Fibroblast of lung (primary cell): Measurements from ENCODE around the gene OBSCN. TPM values are rescaled to one million over a fixed set of nuclear protein-coding genes. Genes with fewer than 3 reads are reported as not detected.

Experiments used
- DNase-seq, 2 donors: peaks; one replicate each; pipeline versions ENCODE4 v3.0.0 to v3.0.0-alpha.2; 2010; ENCODE audit warnings: low read depth in 2 of 2
- H2AFZ ChIP-seq: 2 replicates; pipeline ENCODE4 v1.5.1; 2012; ENCODE audit warnings: low read length, control low read depth, inconsistent platforms
- H3K27ac ChIP-seq: 2 replicates; pipeline ENCODE4 v1.5.1; 2011; ENCODE audit warnings: low read length, control low read depth; ENCODE audit not compliant: insufficient read depth
- H3K27me3 ChIP-seq: 2 replicates; pipeline ENCODE4 v1.5.1; 2011; ENCODE audit warnings: mild to moderate bottlenecking, low read length; ENCODE audit not compliant: control insufficient read depth, insufficient read depth
- H3K36me3 ChIP-seq: 2 replicates; pipeline ENCODE4 v1.5.1; 2011; ENCODE audit warnings: low read length; ENCODE audit not compliant: control insufficient read depth, insufficient read depth
- H3K4me1 ChIP-seq: 2 replicates; pipeline ENCODE4 v1.5.1; 2011; ENCODE audit warnings: low read length; ENCODE audit not compliant: control insufficient read depth, insufficient read depth; ENCODE audit errors: extremely low read depth
- H3K4me2 ChIP-seq: 2 replicates; pipeline ENCODE4 v1.5.1; 2011; ENCODE audit warnings: low read length, control low read depth; ENCODE audit not compliant: insufficient read depth; ENCODE audit errors: extremely low read depth
- H3K4me3 ChIP-seq, 4 experiments: fragments of 200-600 bp in 1 of 4; sonication (generic) in 1 of 4; replicated peaks in 1 of 4; 2 replicates each; pipeline ENCODE4 v1.5.1; 2011 to 2016; ENCODE audit warnings: low read length in 4 of 4, low read depth in 3 of 4, mild to moderate bottlenecking in 3 of 4, control low read depth in 2 of 4, inconsistent platforms in 1 of 4, mixed read lengths in 1 of 4; ENCODE audit not compliant: insufficient read depth in 1 of 4; ENCODE audit errors: control extremely low read depth in 1 of 4
- H3K79me2 ChIP-seq: 2 replicates; pipeline ENCODE4 v1.5.1; 2012; ENCODE audit warnings: mild to moderate bottlenecking, low read length, inconsistent platforms; ENCODE audit not compliant: control insufficient read depth, insufficient read depth
- H3K9ac ChIP-seq: 2 replicates; pipeline ENCODE4 v1.5.1; 2011; ENCODE audit warnings: mild to moderate bottlenecking, low read length, control low read depth; ENCODE audit not compliant: insufficient read depth
- H3K9me3 ChIP-seq: 2 replicates; pipeline ENCODE4 v1.5.1; 2012; ENCODE audit warnings: low read depth, low read length; ENCODE audit not compliant: control insufficient read depth, insufficient read depth
- H4K20me1 ChIP-seq: 2 replicates; pipeline ENCODE4 v1.5.1; 2011; ENCODE audit warnings: low read length; ENCODE audit not compliant: control insufficient read depth, insufficient read depth; ENCODE audit errors: extremely low read depth
- EZH2 ChIP-seq: IDR thresholded peaks from 2 replicates; pipeline ENCODE4 v1.5.1; 2012; ENCODE audit warnings: low read length, control low read depth, mild to moderate bottlenecking; ENCODE audit errors: missing control alignments
- polyA plus RNA-seq, 2 donors: library from polyadenylated mRNA; depleted of rRNA in 1 of 2; stranded (reverse) in 1 of 2; unstranded in 1 of 2; fragments of >200 nt; gene quantifications; 2 replicates each; pipeline ENCODE4 v1.2.1, GENCODE V29; 2011 to 2012; ENCODE audit warnings: missing spikeins in 1 of 2
- total RNA-seq: library from RNA; depleted of rRNA; stranded (reverse); fragments of >200 nt; gene quantifications from 2 replicates; pipeline ENCODE4 v1.2.1, GENCODE V29; 2014
- TF ChIP-seq, protein P1 (sequence below), 2 donors: IDR thresholded peaks in 1 of 2; conservative IDR thresholded peaks in 1 of 2; 1 replicate in 1 of 2; 2 replicates in 1 of 2; pipeline ENCODE4 v1.5.1; 2011 to 2012; ENCODE audit warnings: low read length in 2 of 2, control low read depth in 1 of 2, inconsistent platforms in 1 of 2, low read depth in 1 of 2, mild to moderate bottlenecking in 1 of 2

Gene OBSCN
- total and polyA plus RNA-seq, 2 donors (not counting 1 experiment from before 2014, with no cell fraction given): 0.87 to 16.8 TPM

DNA sequence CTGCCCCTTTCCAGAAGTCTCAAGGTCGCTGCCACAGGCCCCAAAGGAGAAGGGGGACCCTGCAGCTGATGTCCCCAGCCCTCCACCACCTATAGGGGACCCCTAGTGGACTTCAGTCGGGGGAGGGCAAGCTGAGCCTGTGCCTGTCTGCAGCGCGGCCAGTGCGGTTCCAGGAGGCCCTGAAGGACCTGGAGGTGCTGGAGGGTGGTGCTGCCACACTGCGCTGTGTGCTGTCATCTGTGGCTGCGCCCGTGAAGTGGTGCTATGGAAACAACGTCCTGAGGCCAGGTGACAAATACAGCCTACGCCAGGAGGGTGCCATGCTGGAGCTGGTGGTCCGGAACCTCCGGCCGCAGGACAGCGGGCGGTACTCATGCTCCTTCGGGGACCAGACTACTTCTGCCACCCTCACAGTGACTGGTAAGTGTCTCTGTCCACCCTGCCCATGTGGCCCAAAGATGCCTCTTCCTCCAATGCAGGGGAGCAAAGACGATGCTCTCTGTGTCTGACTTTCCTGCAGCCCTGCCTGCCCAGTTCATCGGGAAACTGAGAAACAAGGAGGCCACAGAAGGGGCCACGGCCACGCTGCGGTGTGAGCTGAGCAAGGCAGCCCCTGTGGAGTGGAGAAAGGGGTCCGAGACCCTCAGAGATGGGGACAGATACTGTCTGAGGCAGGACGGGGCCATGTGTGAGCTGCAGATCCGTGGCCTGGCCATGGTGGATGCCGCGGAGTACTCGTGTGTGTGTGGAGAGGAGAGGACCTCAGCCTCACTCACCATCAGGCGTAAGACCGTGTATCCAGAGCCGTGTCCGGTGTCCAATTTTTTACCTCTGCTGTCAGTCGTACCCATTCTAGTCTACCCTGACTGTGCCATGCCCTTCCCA is 79.9 kb downstream of the OBSCN start:
- no peak overlapping the region for H3K4me2 ChIP-seq
- H3K79me2 ChIP-seq: no peaks in the 10 kb centered on the region
- no peaks in the 10 kb centered on the region for H3K9me3 ChIP-seq
- TF ChIP-seq, protein P1, sequence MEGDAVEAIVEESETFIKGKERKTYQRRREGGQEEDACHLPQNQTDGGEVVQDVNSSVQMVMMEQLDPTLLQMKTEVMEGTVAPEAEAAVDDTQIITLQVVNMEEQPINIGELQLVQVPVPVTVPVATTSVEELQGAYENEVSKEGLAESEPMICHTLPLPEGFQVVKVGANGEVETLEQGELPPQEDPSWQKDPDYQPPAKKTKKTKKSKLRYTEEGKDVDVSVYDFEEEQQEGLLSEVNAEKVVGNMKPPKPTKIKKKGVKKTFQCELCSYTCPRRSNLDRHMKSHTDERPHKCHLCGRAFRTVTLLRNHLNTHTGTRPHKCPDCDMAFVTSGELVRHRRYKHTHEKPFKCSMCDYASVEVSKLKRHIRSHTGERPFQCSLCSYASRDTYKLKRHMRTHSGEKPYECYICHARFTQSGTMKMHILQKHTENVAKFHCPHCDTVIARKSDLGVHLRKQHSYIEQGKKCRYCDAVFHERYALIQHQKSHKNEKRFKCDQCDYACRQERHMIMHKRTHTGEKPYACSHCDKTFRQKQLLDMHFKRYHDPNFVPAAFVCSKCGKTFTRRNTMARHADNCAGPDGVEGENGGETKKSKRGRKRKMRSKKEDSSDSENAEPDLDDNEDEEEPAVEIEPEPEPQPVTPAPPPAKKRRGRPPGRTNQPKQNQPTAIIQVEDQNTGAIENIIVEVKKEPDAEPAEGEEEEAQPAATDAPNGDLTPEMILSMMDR (conservative IDR thresholded peaks at IDR 0.05 in 1 of 2, IDR thresholded peaks at IDR 0.05 in 1 of 2; ENCODE audit: low read depth in 1 of 2, low read length in 2 of 2): no peak
- TF ChIP-seq EZH2: no peak
- H3K4me1 ChIP-seq: no peaks in the 10 kb centered on the region
- DNase-seq: no peak
- no peaks in the 10 kb centered on the region for H4K20me1 ChIP-seq
- no peak overlapping the region for H3K9ac ChIP-seq
- no peaks in the 10 kb centered on the region for H3K27me3 ChIP-seq
- no peaks in the 10 kb centered on the region for H3K36me3 ChIP-seq
- no peak overlapping the region for H2AFZ ChIP-seq
- no peak overlapping the region for H3K4me3 ChIP-seq
- no peak overlapping the region for H3K27ac ChIP-seq

DNA sequence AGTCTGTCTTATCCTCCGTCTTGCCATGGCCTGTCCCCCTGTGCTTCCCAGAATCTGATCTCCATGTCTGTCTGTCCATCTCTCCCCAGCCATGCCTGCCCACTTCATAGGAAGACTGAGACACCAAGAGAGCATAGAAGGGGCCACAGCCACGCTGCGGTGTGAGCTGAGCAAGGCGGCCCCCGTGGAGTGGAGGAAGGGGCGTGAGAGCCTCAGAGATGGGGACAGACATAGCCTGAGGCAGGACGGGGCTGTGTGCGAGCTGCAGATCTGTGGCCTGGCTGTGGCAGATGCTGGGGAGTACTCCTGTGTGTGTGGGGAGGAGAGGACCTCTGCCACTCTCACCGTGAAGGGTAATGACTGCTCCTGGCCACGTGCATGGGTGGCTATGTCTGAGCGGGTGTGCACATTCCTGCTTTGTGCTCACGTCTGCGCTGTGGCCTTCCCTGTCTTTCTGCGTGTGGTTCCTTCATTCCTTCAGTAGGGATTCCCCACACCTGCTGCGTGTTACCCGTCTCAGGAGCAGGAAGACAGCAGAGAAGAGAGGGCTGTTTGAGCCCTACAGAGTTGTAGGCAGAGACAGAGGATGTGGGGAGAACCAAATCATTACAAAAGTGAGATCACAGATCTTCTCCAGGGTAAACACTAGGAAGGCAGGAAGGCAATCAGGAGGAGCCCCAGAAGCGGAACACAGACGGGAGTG is 80.8 kb downstream of the OBSCN start:
- Histone ChIP-seq H3K4me2 (no peak overlapping the region), H3K9me3 (no peaks in the 10 kb centered on the region), H3K9ac (no peak overlapping the region), H2AFZ (no peak overlapping the region), H4K20me1 (no peaks in the 10 kb centered on the region), H3K36me3 (no peaks in the 10 kb centered on the region), H3K27me3 (no peaks in the 10 kb centered on the region), H3K4me3 (no peak overlapping the region), H3K79me2 (no peaks in the 10 kb centered on the region), H3K27ac (no peak overlapping the region), H3K4me1 (no peaks in the 10 kb centered on the region)
- no peak for TF ChIP-seq EZH2
- TF ChIP-seq, protein P1 (conservative IDR thresholded peaks at IDR 0.05 in 1 of 2, IDR thresholded peaks at IDR 0.05 in 1 of 2; ENCODE audit: low read depth in 1 of 2, low read length in 2 of 2): no peak
- no peak for DNase-seq

DNA sequence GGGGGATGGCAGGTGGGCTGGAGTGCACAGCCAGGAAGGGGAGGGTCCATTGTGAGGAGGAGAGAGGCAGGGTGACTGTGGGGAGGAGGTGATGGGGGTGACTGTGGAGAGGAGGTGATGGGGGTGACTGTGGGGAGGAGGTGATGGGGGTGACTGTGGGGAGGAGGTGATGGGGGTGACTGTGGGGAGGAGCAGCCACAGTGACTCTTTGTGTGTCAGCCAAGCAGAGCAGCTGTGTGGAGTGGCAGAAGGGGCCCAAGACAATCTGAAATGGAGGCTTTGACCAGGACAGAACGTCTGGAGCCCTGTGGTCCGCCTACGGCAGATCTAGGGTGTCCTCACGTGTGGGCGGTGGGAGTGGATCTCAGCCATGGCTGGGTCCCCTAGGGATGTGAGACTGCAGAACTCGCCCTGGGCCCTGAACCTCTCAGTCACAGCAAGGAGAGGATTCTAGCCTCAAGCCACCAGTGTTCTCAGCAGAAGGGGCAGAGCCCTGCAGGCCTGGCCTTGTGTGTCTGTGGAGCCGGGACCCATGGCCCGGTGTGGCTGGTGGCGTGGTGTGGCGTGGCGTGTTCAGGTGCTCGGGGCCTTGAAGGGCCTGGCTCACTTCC is 81.5 kb downstream of the OBSCN start:
- H3K9ac ChIP-seq: no peak overlapping the region
- H3K27ac ChIP-seq: no peak overlapping the region
- no peaks in the 10 kb centered on the region for H4K20me1 ChIP-seq
- no peaks in the 10 kb centered on the region for H3K9me3 ChIP-seq
- H3K4me1 ChIP-seq: no peaks in the 10 kb centered on the region
- no peak overlapping the region for H3K4me2 ChIP-seq
- H3K36me3 ChIP-seq: no peaks in the 10 kb centered on the region
- no peak for DNase-seq
- H3K27me3 ChIP-seq: no peaks in the 10 kb centered on the region
- no peak for TF ChIP-seq EZH2
- TF ChIP-seq, protein P1 (conservative IDR thresholded peaks at IDR 0.05 in 1 of 2, IDR thresholded peaks at IDR 0.05 in 1 of 2; ENCODE audit: low read depth in 1 of 2, low read length in 2 of 2): no peak
- no peaks in the 10 kb centered on the region for H3K79me2 ChIP-seq
- no peak overlapping the region for H3K4me3 ChIP-seq
- H2AFZ ChIP-seq: no peak overlapping the region
